GM18499 (cell line): Measurements from ENCODE around the gene SPDYE18.
"Not testable (repeated sequence)": the region's sequence is repeated elsewhere in the genome, so short reads cannot be mapped to it uniquely, and the experiment has no call there.

Source experiments
- ATAC-seq: cut with Tn5 transposase; IDR thresholded peaks from one replicate; pipeline ENCODE4 v1.9.1; 2021; ENCODE audit warnings: moderate number of reproducible peaks; ENCODE audit not compliant: insufficient read depth, unreplicated experiment

Gene SPDYE18

GRCh38 chr7:77062557-77062956 lies at the start of gene SPDYE18:
TSS of gene SPDYE18 (minus strand) at chr7:77062558. CDS start at chr7:77060512, 2,046 bp downstream.
- ATAC-seq: not testable (repeated sequence)

GRCh38 chr7:77108362-77108761 lies 46.0 kb upstream of the SPDYE18 start:
- ATAC-seq: not testable (repeated sequence)

GRCh38 chr7:77107659-77108058 lies 45.3 kb upstream of the SPDYE18 start:
- not testable (repeated sequence) for ATAC-seq

GRCh38 chr7:77105904-77106303 lies 43.5 kb upstream of the SPDYE18 start:
- ATAC-seq: not testable (repeated sequence)

- ATAC-seq: not testable (repeated sequence)
These were observed 40.3 kb upstream of the SPDYE18 start for GRCh38 chr7:77102671-77103070.

- not testable (repeated sequence) for ATAC-seq
These were observed 38.8 kb upstream of the SPDYE18 start for GRCh38 chr7:77101187-77101586.

GRCh38 chr7:77100501-77100900 lies 38.1 kb upstream of the SPDYE18 start:
- not testable (repeated sequence) for ATAC-seq

GRCh38 chr7:77092301-77092700 lies 29.9 kb upstream of the SPDYE18 start:
- not testable (repeated sequence) for ATAC-seq

- ATAC-seq: not testable (repeated sequence)
These were observed 19.8 kb upstream of the SPDYE18 start for GRCh38 chr7:77082192-77082591.

GRCh38 chr7:77080236-77080635 lies 17.9 kb upstream of the SPDYE18 start:
- not testable (repeated sequence) for ATAC-seq

GRCh38 chr7:77079624-77080023 lies 17.3 kb upstream of the SPDYE18 start:
- ATAC-seq: not testable (repeated sequence)

GRCh38 chr7:77079112-77079511 lies 16.8 kb upstream of the SPDYE18 start:
- ATAC-seq: not testable (repeated sequence)

- not testable (repeated sequence) for ATAC-seq
These were observed 14.7 kb upstream of the SPDYE18 start for GRCh38 chr7:77077060-77077459.

- not testable (repeated sequence) for ATAC-seq
These were observed 12.5 kb upstream of the SPDYE18 start for GRCh38 chr7:77074786-77075396.

GRCh38 chr7:77071108-77071507 lies 8.8 kb upstream of the SPDYE18 start:
- ATAC-seq: not testable (repeated sequence)

- ATAC-seq: not testable (repeated sequence)
These were observed 3.5 kb upstream of the SPDYE18 start for GRCh38 chr7:77065869-77066268.

GRCh38 chr7:77063732-77064131 lies 1.4 kb upstream of the SPDYE18 start:
- not testable (repeated sequence) for ATAC-seq

- not testable (repeated sequence) for ATAC-seq
These were observed 30.1 kb downstream of the SPDYE18 start, which contains the start of gene SPDYE17 for GRCh38 chr7:77032261-77032660. TSS of gene SPDYE17 (minus strand) at chr7:77032361. CDS start at chr7:77030570, 1,791 bp downstream.

GRCh38 chr7:77026349-77026748 lies 36.0 kb downstream of the SPDYE18 start:
- not testable (repeated sequence) for ATAC-seq

- ATAC-seq: not testable (repeated sequence)
These were observed 52.2 kb downstream of the SPDYE18 start for GRCh38 chr7:77010074-77010680.

GRCh38 chr7:77008000-77008399 lies 54.4 kb downstream of the SPDYE18 start:
- not testable (repeated sequence) for ATAC-seq
